ENCODE results near the gene TAPBP. TPM values are rescaled to one million over a fixed set of nuclear protein-coding genes. Genes with fewer than 3 reads are reported as not detected.

TAPBP gene
- total and polyA plus RNA-seq, 9 of the 15 experiments (the other 6 are each of a cell fraction or from before 2014, with no cell fraction given): 5.6 to 74.0 (median 22.3) TPM

- ChIA-PET POLR2A (no interaction called here), CTCF (ENCODE audit: low intra/inter-chr PET ratio) (interaction anchor here (0.6 kb wide), 1 partner anchor 11 kb away, joined by 3 read pairs; no protein-coding TSS in a partner anchor)
- DNase-seq (ENCODE audit: extremely low read depth in 1 of 4, low spot score in 3 of 4) (peak; percentile 60 to 92 (median 71)), ATAC-seq (peak; percentile 61), FAIRE-seq (peak; percentile 87)
- Histone ChIP-seq H3K9ac (ENCODE audit: insufficient read depth in 1 of 2, low read depth in 2 of 2, low read length in 2 of 2) (peak overlapping the region; percentile 63 to 84; a peak in 3 of 4 replicates), H3K27me3 (ENCODE audit: control insufficient read depth in 2 of 2, insufficient read depth in 2 of 2, low read length in 2 of 2) (no peaks in the 10 kb centered on the region), H2AFZ (ENCODE audit: low read depth, low read length) (peak overlapping the region; percentile 86), H4K20me1 (replicated peaks; ENCODE audit: control insufficient read depth, insufficient read depth, low read length) (peaks cover 7% of the 10 kb centered on the region; the same call in 1 of the 2 replicates), H3K4me3 (peak overlapping the region; percentile 68), H3K9me1 (ENCODE audit: control insufficient read depth, insufficient read depth, low read length) (no peaks in the 10 kb centered on the region), H3K79me2 (ENCODE audit: control insufficient read depth, insufficient read depth, low read length) (peaks cover 51% of the 10 kb centered on the region), H3K36me3 (ENCODE audit: control insufficient read depth, insufficient read depth, low read length) (peaks cover 38% of the 10 kb centered on the region), H3K4me2 (ENCODE audit: insufficient read depth, low read length) (peak overlapping the region; percentile 95), H3K9me3 (replicated peaks; ENCODE audit: control insufficient read depth, insufficient read depth, low read depth, low read length) (no peaks in the 10 kb centered on the region), H3K27ac (ENCODE audit: extremely low read depth, low read depth, low read length) (peak overlapping the region; percentile 90), H3K4me1 (replicated peaks in 1 of 2; ENCODE audit: control insufficient read depth in 2 of 2, insufficient read depth in 2 of 2, low read length in 2 of 2) (peaks cover 41 to 59% of the 10 kb centered on the region in 2 experiments)
- intact Hi-C loops (cut with micrococcal nuclease): no loop called here
- under 1% methylated on average over 8 of the region's 10 CpGs for WGBS (ENCODE audit: insufficient coverage, low coverage, missing lambda C conversion rate)
- in situ Hi-C loops (cut with MboI): no loop called here
- BruUV-seq (replicated peaks): no TSS peak
- TF ChIP-seq ZNF584 (CRISPR knock-in tag; IDR thresholded peaks at IDR 0.05; ENCODE audit: low read depth) (no peak), ZNF232 (CRISPR knock-in tag; IDR thresholded peaks at IDR 0.05) (no peak), CREM (IDR thresholded peaks at IDR 0.05; ENCODE audit: low read depth) (peak; percentile 60), ELK3 (CRISPR knock-in tag; IDR thresholded peaks at IDR 0.05) (no peak), ATF7 (IDR thresholded peaks at IDR 0.05) (no peak; the same call in 1 of the 2 replicates), STAT6 (CRISPR knock-in tag; IDR thresholded peaks at IDR 0.05) (no peak), POLR2A (conservative IDR thresholded peaks at IDR 0.05) (no peak; the same call in none of the 2 replicates), ETS2 (tag; IDR thresholded peaks at IDR 0.05; ENCODE audit: borderline replicate concordance, poor library complexity, severe bottlenecking) (no peak), NR0B1 (IDR thresholded peaks at IDR 0.05; ENCODE audit: partially characterized antibody) (no peak), ASH1L (IDR thresholded peaks at IDR 0.05; ENCODE audit: borderline replicate concordance, low read depth, partially characterized antibody) (no peak), SIN3B (IDR thresholded peaks at IDR 0.05; ENCODE audit: low read depth) (no peak), NBN (IDR thresholded peaks at IDR 0.05; ENCODE audit: low read depth) (no peak)
Observed at GRCh38 chr6:33314515-33314942, 651 bp upstream of the TAPBP start.

Measured in K562 (cell line).